GM12891 (cell line): Measurements from ENCODE around the gene SH3TC2.

Experiments
- DNase-seq: peaks from one replicate; pipeline ENCODE4 v3.0.0; 2011; ENCODE audit warnings: low spot score; ENCODE audit not compliant: insufficient read length
- FAIRE-seq: peaks from 2 replicates; lab custom pipeline; 2011; peaks lifted over from hg19 to GRCh38; lab: Jason Lieb, UNC
- PAX5 ChIP-seq: IDR thresholded peaks from 2 replicates; pipeline ENCODE4 v1.6.1; 2011; ENCODE audit warnings: low read length, moderate library complexity, mild to moderate bottlenecking; ENCODE audit not compliant: insufficient read depth, severe bottlenecking
- POLR2A ChIP-seq: IDR thresholded peaks from 2 replicates; pipeline ENCODE4 v1.6.1; 2011; ENCODE audit warnings: low read depth, low read length, control low read depth
- POLR2AphosphoS5 ChIP-seq: IDR thresholded peaks from 2 replicates; pipeline ENCODE4 v1.6.1; 2011; ENCODE audit warnings: low read depth, low read length, control low read depth
- POU2F2 ChIP-seq: IDR thresholded peaks from 2 replicates; pipeline ENCODE4 v1.6.1; 2011; ENCODE audit warnings: low read depth, mild to moderate bottlenecking, control low read depth, low read length, moderate library complexity
- SPI1 ChIP-seq: IDR thresholded peaks from 2 replicates; pipeline ENCODE4 v1.6.1; 2011; ENCODE audit warnings: low read depth, low read length, control low read depth
- TAF1 ChIP-seq: IDR thresholded peaks from 2 replicates; pipeline ENCODE4 v1.6.1; 2011; ENCODE audit warnings: low read depth, low read length, control low read depth

SH3TC2 gene

GRCh38 chr5:148968311-148968710, 94.6 kb downstream of the SH3TC2 start:
- no peak for FAIRE-seq
- TF ChIP-seq SPI1 (no peak), PAX5 (no peak), TAF1 (no peak), POLR2AphosphoS5 (no peak), POU2F2 (no peak), POLR2A (no peak)

GRCh38 chr5:148967783-148968182, 95.1 kb downstream of the SH3TC2 start:
- no peak for TF ChIP-seq POU2F2
- TF ChIP-seq POLR2A: no peak
- TF ChIP-seq SPI1: no peak
- TF ChIP-seq TAF1: no peak
- TF ChIP-seq PAX5: no peak
- no peak for TF ChIP-seq POLR2AphosphoS5
- no peak for DNase-seq
- no peak for FAIRE-seq

More at GRCh38 chr5:148968311-148968710, 94.6 kb downstream of the SH3TC2 start:
- DNase-seq: no peak

DNA sequence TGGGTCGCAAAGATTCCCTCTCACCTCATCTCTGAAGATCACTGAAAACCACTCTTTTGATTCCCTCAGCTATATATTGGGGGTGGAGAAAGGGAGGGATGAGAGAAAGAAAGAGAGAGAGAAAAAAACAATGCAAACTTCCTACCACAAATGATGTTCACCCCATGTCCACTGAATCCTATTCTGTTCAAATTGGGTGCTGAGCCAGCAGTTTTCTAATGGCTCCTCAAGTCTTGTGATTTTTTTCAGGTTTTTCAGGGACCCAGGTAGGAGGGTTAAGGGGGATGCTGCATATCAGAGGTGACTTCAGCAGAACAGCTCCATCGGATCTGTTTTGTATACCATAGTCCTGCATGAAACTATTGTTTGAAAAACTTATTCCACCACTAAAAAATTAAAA, 95.9 kb downstream of the SH3TC2 start:
- no peak for FAIRE-seq
- no peak for DNase-seq
- no peak for TF ChIP-seq POLR2AphosphoS5
- TF ChIP-seq POU2F2: no peak
- no peak for TF ChIP-seq PAX5
- no peak for TF ChIP-seq TAF1
- no peak for TF ChIP-seq POLR2A
- no peak for TF ChIP-seq SPI1

DNA sequence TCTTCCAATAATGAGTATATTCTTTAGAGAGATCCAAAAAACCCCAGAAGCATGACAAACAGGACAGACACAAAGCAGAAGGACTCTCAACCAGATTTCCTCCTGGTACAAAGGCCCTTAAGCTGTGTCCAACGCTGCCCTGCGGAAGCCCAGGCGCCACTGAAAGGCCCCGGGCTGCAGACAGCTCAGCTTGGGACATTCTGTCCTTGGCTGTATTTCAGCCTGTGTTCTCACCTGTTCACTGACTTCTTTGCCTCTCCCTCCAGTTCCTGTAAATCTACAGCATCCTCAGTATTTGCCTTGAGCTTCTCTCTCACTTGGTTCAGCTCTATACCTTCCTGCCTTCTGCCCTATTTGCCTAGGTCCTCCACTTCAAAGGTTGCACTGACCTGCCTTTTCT, 96.5 kb downstream of the SH3TC2 start:
- no peak for TF ChIP-seq TAF1
- no peak for TF ChIP-seq POU2F2
- no peak for TF ChIP-seq POLR2AphosphoS5
- no peak for TF ChIP-seq SPI1
- TF ChIP-seq PAX5: no peak
- no peak for TF ChIP-seq POLR2A
- DNase-seq (no peak), FAIRE-seq (no peak)

- TF ChIP-seq POLR2A: no peak
- no peak for DNase-seq
- FAIRE-seq: no peak
Observed at GRCh38 chr5:148965511-148966265, 97.2 kb downstream of the SH3TC2 start.

DNA sequence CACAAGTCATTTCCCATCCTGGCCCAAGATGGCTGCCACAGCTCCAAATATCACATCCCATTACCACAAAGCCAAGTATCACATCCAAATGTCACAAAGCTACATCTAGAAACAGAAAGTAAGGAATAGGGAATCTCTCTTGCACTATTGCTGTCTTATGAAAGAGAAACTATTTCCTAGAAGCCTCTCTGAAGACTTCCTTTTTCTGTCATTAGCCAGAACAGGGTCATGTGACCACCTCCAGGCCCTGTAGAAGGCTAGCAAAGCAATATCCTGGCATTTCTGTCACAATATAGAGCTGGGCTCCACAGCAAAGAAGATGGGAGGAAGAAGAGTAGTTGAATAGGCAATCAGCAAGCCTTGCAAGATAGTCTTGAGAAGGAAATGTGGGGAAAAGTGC, 99.2 kb downstream of the SH3TC2 start:
- no peak for FAIRE-seq
- TF ChIP-seq TAF1: no peak
- TF ChIP-seq SPI1: 0 out of 2 replicates have a peak, but pooled peaks have one; percentile 32
- DNase-seq: no peak

DNA sequence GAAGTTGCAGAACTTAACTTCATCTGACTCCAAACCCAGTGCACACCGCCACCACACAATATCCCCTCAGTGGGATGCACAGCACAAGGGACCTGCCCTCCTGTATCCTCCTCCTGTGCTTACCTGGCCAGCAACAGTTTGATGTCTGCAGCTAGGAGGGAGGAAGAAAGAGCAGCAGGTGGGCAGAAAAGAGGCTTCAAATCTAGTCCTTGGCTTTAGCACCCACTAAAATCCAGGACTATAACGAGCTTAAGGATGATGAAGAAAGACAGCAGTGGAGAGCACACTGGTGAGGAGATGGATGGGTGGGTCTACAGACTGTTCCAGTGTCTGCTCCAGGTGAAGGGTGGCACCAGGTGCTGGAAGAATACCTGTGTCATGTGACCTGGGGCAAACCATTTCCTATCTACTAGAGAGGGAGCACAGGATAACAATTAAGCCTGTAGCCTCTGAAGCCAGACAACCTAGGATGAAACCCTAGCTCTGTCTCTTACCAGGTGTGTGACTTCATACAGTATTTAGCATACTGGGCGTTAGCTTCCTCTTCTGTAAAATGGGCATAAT, 100.0 kb downstream of the SH3TC2 start:
- no peak for FAIRE-seq
- DNase-seq: no peak
- no peak for TF ChIP-seq POU2F2
- no peak for TF ChIP-seq POLR2A
- TF ChIP-seq TAF1: no peak
- TF ChIP-seq SPI1: no peak
- TF ChIP-seq PAX5: no peak
- TF ChIP-seq POLR2AphosphoS5: no peak

DNA sequence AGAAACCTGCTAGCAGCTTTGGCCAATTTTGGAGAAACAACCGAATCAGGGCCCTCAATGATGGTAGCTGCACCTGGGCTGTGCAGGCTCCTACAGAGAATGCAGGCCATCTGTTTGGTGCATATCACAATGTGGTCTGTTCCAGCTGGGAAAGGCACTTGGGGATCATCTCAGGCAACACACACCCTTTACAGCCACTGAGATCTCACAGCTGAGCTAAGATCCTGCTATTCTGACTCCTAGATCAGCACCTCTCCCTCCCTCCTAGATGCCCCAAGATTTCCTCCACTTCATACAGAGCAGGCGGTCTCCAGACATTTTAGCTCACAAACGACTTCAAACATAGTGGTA, 100.7 kb downstream of the SH3TC2 start:
- FAIRE-seq (no peak), DNase-seq (no peak)
- TF ChIP-seq POU2F2 (no peak), PAX5 (no peak), TAF1 (no peak), POLR2AphosphoS5 (no peak), SPI1 (no peak), POLR2A (no peak)

GRCh38 chr5:148961261-148962199, 101.3 kb downstream of the SH3TC2 start:
- no peak for DNase-seq
- FAIRE-seq: no peak
- TF ChIP-seq SPI1 (no peak), POLR2AphosphoS5 (no peak), POLR2A (no peak), POU2F2 (no peak), PAX5 (no peak), TAF1 (no peak)
